OCI-LY7 (cell line): ENCODE measurements around the gene SPON1. TPM values are rescaled to one million over a fixed set of nuclear protein-coding genes. Genes with fewer than 3 reads are reported as not detected.

Experiments
- BruUV-seq: library from RNA; stranded (reverse); fragments of 400-500 nt; replicated peaks from 2 replicates; lab custom pipeline; 2021; lab: Mats Ljungman, UMichigan
- CTCF ChIA-PET: fragments of 300-600 bp; sonication (Branson Sonifier 250); formaldehyde crosslinking; loops from one replicate; lab custom pipeline; 2022; ENCODE audit warnings: antibody characterized with exemption; ENCODE audit not compliant: unreplicated experiment; lab: Charles Lee
- POLR2A ChIA-PET: fragments of 300-600 bp; sonication (Branson Sonifier 250); formaldehyde crosslinking; loops from one replicate; lab custom pipeline; 2022; ENCODE audit warnings: antibody characterized with exemption; lab: Charles Lee
- DNase-seq: peaks from one replicate; pipeline ENCODE4 v3.0.0-alpha.2; 2015; ENCODE audit warnings: low spot score
- H2AFZ ChIP-seq: fragments of 200-600 bp; sonication (generic), shearing (Covaris generic); 2 replicates; pipeline ENCODE4 v1.6.1; 2014; ENCODE audit warnings: mild to moderate bottlenecking, antibody characterized with exemption, low read length, moderate library complexity
- H3K27ac ChIP-seq: fragments of 200-600 bp; sonication (generic); 2 replicates; pipeline ENCODE4 v1.5.1; 2014; ENCODE audit warnings: mixed run types, low read depth, mild to moderate bottlenecking, moderate library complexity, low read length, inconsistent platforms; ENCODE audit not compliant: poor library complexity, severe bottlenecking
- H3K36me3 ChIP-seq: fragments of 200-600 bp; sonication (generic); 2 replicates; pipeline ENCODE4 v1.6.1; 2014; ENCODE audit warnings: mild to moderate bottlenecking, antibody characterized with exemption, low read length, moderate library complexity, mixed read lengths; ENCODE audit not compliant: insufficient read depth
- H3K4me1 ChIP-seq: fragments of 200-600 bp; sonication (generic); 2 replicates; pipeline ENCODE4 v1.5.1; 2014; ENCODE audit warnings: mild to moderate bottlenecking, low read length; ENCODE audit not compliant: insufficient read depth, poor library complexity, severe bottlenecking
- H3K4me2 ChIP-seq: fragments of 200-600 bp; sonication (generic); 2 replicates; pipeline ENCODE4 v1.6.1; 2014; ENCODE audit warnings: mild to moderate bottlenecking, low read length
- H3K4me3 ChIP-seq: fragments of 200-600 bp; sonication (generic); 2 replicates; pipeline ENCODE4 v1.5.1; 2014; ENCODE audit warnings: mild to moderate bottlenecking, low read depth, low read length; ENCODE audit not compliant: poor library complexity, severe bottlenecking
- H3K79me2 ChIP-seq: fragments of 200-600 bp; sonication (generic); 2 replicates; pipeline ENCODE4 v1.6.1; 2016; ENCODE audit warnings: low read depth, mild to moderate bottlenecking, low read length, moderate library complexity, mixed read lengths; ENCODE audit not compliant: insufficient read depth
- H3K9me2 ChIP-seq: fragments of 200-600 bp; sonication (generic); 2 replicates; pipeline ENCODE4 v1.6.1; 2016; ENCODE audit warnings: mild to moderate bottlenecking, low read length, mixed read lengths; ENCODE audit not compliant: insufficient read depth
- H3K9me3 ChIP-seq: fragments of 200-600 bp; sonication (generic); 2 replicates; pipeline ENCODE4 v1.6.1; 2014; ENCODE audit warnings: mild to moderate bottlenecking, mixed run types, low read length, mixed read lengths
- H4K20me1 ChIP-seq: fragments of 200-600 bp; sonication (generic); 2 replicates; pipeline ENCODE4 v1.6.1; 2014; ENCODE audit warnings: mild to moderate bottlenecking, antibody characterized with exemption, low read length, moderate library complexity, mixed read lengths; ENCODE audit not compliant: insufficient read depth
- EZH2phosphoT487 ChIP-seq: fragments of 200-600 bp; sonication (generic); IDR thresholded peaks from 2 replicates; pipeline ENCODE4 v1.6.1; 2018; ENCODE audit warnings: low read depth, borderline replicate concordance, mild to moderate bottlenecking, mixed run types, antibody characterized with exemption, low read length, moderate library complexity, mixed read lengths
- intact Hi-C: fragments of 100-400 bp; cut with micrococcal nuclease; formaldehyde crosslinking; loops from one replicate; pipeline ENCODE4 v1.10.0; 2022; ENCODE audit not compliant: unreplicated experiment
- total RNA-seq, 2 experiments: library from RNA; depleted of rRNA in 1 of 2; stranded (reverse); fragments of >200 nt in 1 of 2; shearing (Covaris generic) in 1 of 2; gene quantifications; 2 replicates each; pipeline ENCODE4 v1.2.3, GENCODE V29; 2014 to 2022
- TF ChIP-seq, protein P1 (sequence below): fragments of 200-600 bp; sonication (generic); conservative IDR thresholded peaks from 2 replicates; pipeline ENCODE4 v1.5.1; 2014; ENCODE audit warnings: mild to moderate bottlenecking, antibody characterized with exemption, low read length, moderate library complexity, mixed read lengths

SPON1 gene
- total RNA-seq, 2 experiments from 2014 or later: 0.38 TPM; not detected in 1

DNA sequence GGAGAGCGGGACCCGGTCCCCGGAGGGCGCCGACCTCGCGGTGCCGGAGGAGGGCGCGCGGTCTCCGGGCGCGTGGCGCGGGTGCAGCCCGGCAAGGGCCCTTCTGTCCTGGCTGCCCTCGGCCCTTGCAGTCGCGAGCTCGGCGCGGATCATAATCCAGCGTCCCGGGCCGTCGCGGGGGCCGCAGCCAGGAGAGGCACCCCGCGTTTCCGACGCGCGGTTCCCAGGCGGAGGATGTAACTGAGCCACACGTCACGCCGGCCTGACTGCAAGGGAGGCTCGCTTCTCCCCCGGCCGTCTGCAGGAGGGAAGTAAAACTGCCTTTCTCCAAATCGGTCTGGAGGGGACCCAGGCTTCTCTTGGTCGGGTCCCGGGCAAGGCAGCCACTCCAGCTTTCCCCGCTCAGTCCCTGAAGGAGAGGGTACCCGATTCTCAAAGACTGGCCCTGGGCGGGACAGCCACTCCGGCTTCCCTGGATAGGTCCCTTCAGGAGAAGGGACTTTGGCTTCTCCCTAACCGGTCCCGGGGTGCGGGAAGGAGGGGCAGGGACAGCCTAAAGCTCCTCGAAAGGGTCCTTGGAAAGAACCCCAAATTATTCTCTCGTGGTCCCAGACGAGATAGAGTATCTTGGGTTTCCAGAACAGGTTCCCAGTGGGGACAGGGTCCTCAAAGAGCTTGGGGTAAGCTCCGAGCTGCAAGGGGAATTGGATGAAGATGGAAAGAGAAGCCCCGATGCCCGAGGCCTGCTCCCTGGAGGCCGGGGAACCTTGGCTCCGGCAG is 836 bp downstream of the SPON1 start:
- H3K9me3 ChIP-seq: no peaks in the 10 kb centered on the region
- no peaks in the 10 kb centered on the region for H3K36me3 ChIP-seq
- no peak overlapping the region for H3K4me2 ChIP-seq
- H3K27ac ChIP-seq: no peak overlapping the region
- TF ChIP-seq, protein P1, sequence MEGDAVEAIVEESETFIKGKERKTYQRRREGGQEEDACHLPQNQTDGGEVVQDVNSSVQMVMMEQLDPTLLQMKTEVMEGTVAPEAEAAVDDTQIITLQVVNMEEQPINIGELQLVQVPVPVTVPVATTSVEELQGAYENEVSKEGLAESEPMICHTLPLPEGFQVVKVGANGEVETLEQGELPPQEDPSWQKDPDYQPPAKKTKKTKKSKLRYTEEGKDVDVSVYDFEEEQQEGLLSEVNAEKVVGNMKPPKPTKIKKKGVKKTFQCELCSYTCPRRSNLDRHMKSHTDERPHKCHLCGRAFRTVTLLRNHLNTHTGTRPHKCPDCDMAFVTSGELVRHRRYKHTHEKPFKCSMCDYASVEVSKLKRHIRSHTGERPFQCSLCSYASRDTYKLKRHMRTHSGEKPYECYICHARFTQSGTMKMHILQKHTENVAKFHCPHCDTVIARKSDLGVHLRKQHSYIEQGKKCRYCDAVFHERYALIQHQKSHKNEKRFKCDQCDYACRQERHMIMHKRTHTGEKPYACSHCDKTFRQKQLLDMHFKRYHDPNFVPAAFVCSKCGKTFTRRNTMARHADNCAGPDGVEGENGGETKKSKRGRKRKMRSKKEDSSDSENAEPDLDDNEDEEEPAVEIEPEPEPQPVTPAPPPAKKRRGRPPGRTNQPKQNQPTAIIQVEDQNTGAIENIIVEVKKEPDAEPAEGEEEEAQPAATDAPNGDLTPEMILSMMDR: no peak
- TF ChIP-seq EZH2phosphoT487: no peak
- no TSS peak for BruUV-seq
- intact Hi-C loops: no loop called here
- no peaks in the 10 kb centered on the region for H4K20me1 ChIP-seq
- ChIA-PET POLR2A (interaction anchor here (1.2 kb wide), 1 partner anchor 15 kb away, joined by 3 read pairs; no protein-coding TSS in a partner anchor), CTCF (no interaction called here)
- peaks cover 16% of the 10 kb centered on the region for H3K4me1 ChIP-seq
- no peaks in the 10 kb centered on the region for H3K9me2 ChIP-seq
- H2AFZ ChIP-seq: no peak overlapping the region
- H3K4me3 ChIP-seq: no peak overlapping the region
- DNase-seq: no peak
- no peaks in the 10 kb centered on the region for H3K79me2 ChIP-seq

DNA sequence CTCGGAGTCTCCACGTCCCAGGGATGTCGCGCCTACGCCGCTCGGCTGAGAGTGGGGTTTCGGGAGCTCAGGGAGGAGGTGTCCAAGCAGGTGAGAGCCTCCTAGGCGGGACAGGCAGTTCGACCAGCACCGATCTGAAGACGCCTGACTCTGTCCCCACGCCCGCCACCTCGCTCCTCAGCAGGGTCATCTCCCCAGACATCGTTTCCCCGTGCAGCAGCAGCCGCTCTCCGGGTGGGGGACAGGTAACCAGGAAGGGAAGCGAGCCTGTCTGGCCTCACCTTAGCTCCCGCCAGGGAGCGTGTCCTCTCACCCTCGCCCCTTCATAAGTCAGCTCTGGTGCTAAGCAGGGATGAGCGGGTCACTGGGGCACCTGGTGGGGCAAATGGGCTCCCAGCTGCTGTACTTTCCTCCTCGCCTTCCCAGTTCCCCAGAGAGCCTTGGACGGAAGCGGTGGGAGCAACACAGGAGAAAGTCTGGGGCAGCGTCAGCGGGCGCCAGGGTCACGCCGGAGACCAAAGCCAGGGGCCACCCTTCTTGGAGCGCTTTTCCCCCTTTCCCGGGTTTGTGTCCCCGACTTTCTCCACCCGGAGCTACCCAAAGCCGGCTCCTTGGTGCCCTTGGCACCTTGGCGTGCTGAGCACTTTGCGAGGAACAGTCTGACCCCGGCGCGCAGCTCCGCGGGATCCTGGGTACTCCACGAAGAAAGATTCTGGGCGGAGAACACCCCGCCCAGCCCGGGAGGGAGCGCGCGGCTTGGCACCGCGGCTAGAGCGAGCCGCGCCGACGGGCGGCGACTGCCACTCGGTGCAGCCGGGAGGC is 1.6 kb downstream of the SPON1 start:
- CTCF ChIA-PET: no interaction called here

More for the DNA sequence above, 1.6 kb downstream of the SPON1 start:
- Histone ChIP-seq H3K4me2 (no peak overlapping the region), H4K20me1 (no peaks in the 10 kb centered on the region), H3K27ac (no peak overlapping the region), H3K4me1 (peaks cover 24% of the 10 kb centered on the region), H3K4me3 (no peak overlapping the region), H2AFZ (no peak overlapping the region), H3K79me2 (no peaks in the 10 kb centered on the region), H3K36me3 (no peaks in the 10 kb centered on the region), H3K9me2 (no peaks in the 10 kb centered on the region), H3K9me3 (no peaks in the 10 kb centered on the region)
- TF ChIP-seq, protein P1: no peak
- TF ChIP-seq EZH2phosphoT487: no peak
- DNase-seq: no peak
- intact Hi-C loops: loop anchor here (2.0 kb wide), 1 partner anchor 285 kb away; no protein-coding TSS in a partner anchor
- POLR2A ChIA-PET: interaction anchor here (0.7 to 2.2 kb wide), 4 partner anchors 8 to 104 kb away, joined by 3 to 4 read pairs (median 3); no protein-coding TSS in a partner anchor
- no TSS peak for BruUV-seq
